Measurements from ENCODE around the gene MUC12.
A peak's percentile ranks its signal among the peaks of the same experiment; 100 is the strongest.
"Not testable (repeated sequence)": the region's sequence is repeated elsewhere in the genome, so short reads cannot be mapped to it uniquely, and the experiment has no call there.

The MUC12 gene

GRCh38 chr7:100991631-100992030 is 22.3 kb downstream of the MUC12 start:
- no peak for TF ChIP-seq CTCF (IDR thresholded peaks at IDR 0.05; ENCODE audit: borderline replicate concordance, control extremely low read depth, extremely low read depth, insufficient read depth, missing control alignments)
- DNase-seq (ENCODE audit: low spot score), result no peak
- in situ Hi-C loops (cut with MboI; ENCODE audit: low sequenced_read_pairs, unreplicated experiment), result no loop called here

GRCh38 chr7:100992280-100992679 is 22.9 kb downstream of the MUC12 start:
- DNase-seq (ENCODE audit: low spot score); in situ Hi-C loops (cut with MboI; ENCODE audit: low sequenced_read_pairs, unreplicated experiment): not testable (repeated sequence)

GRCh38 chr7:100994671-100995070 is 25.3 kb downstream of the MUC12 start:
- in situ Hi-C loops (cut with MboI; ENCODE audit: low sequenced_read_pairs, unreplicated experiment); DNase-seq (ENCODE audit: low spot score): not testable (repeated sequence)

- DNase-seq (ENCODE audit: low spot score); in situ Hi-C loops (cut with MboI; ENCODE audit: low sequenced_read_pairs, unreplicated experiment): not testable (repeated sequence)
Measured at GRCh38 chr7:100998530-100998929, 29.2 kb downstream of the MUC12 start.

GRCh38 chr7:100999334-100999733 is 30.0 kb downstream of the MUC12 start:
- DNase-seq (ENCODE audit: low spot score); in situ Hi-C loops (cut with MboI; ENCODE audit: low sequenced_read_pairs, unreplicated experiment): not testable (repeated sequence)

GRCh38 chr7:101000025-101000424 is 30.7 kb downstream of the MUC12 start:
- in situ Hi-C loops (cut with MboI; ENCODE audit: low sequenced_read_pairs, unreplicated experiment), result not testable (repeated sequence)

GRCh38 chr7:101002333-101002732 is 33.0 kb downstream of the MUC12 start:
- DNase-seq (ENCODE audit: low spot score); in situ Hi-C loops (cut with MboI; ENCODE audit: low sequenced_read_pairs, unreplicated experiment): not testable (repeated sequence)

More at GRCh38 chr7:101000025-101000424, 30.7 kb downstream of the MUC12 start:
- DNase-seq (ENCODE audit: low spot score), result not testable (repeated sequence)

- DNase-seq (ENCODE audit: low spot score); in situ Hi-C loops (cut with MboI; ENCODE audit: low sequenced_read_pairs, unreplicated experiment): not testable (repeated sequence)
Measured at GRCh38 chr7:101007361-101007760, 38.0 kb downstream of the MUC12 start.

GRCh38 chr7:101009629-101010028 is 40.3 kb downstream of the MUC12 start:
- in situ Hi-C loops (cut with MboI; ENCODE audit: low sequenced_read_pairs, unreplicated experiment), result no loop called here
- no peak for DNase-seq (ENCODE audit: low spot score)
- TF ChIP-seq CTCF (IDR thresholded peaks at IDR 0.05; ENCODE audit: borderline replicate concordance, control extremely low read depth, extremely low read depth, insufficient read depth, missing control alignments), result no peak

GRCh38 chr7:101012931-101013330 is 43.6 kb downstream of the MUC12 start:
- TF ChIP-seq CTCF (IDR thresholded peaks at IDR 0.05; ENCODE audit: borderline replicate concordance, control extremely low read depth, extremely low read depth, insufficient read depth, missing control alignments), result no peak
- no peak for DNase-seq (ENCODE audit: low spot score)
- in situ Hi-C loops (cut with MboI; ENCODE audit: low sequenced_read_pairs, unreplicated experiment), result no loop called here

GRCh38 chr7:101015626-101016025 is 46.3 kb downstream of the MUC12 start:
- DNase-seq (ENCODE audit: low spot score), result peak; percentile 25
- no peak for TF ChIP-seq CTCF (IDR thresholded peaks at IDR 0.05; ENCODE audit: borderline replicate concordance, control extremely low read depth, extremely low read depth, insufficient read depth, missing control alignments)
- in situ Hi-C loops (cut with MboI; ENCODE audit: low sequenced_read_pairs, unreplicated experiment), result no loop called here
